ENCODE results near the gene RNF111.

RNF111 gene

DNA sequence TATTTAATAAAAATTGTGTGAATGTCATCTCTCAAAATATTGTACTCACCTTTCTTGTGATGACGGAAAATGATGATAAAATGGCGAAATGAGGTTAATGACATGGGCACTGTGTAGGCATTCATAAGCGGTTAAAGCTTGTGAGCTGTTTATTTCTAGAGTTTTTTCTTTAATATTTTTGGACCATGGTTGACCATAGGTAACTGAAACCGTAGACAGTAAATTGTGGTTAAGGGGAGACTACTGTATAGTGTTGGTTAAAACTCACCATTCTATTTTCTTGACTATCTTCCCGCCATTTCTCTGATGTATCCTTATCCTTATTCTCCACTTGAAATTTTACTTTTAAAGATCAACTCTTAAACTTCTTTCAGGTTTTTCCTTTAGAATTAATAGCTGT, 14.5 kb downstream of the RNF111 start:
- DNase-seq: no peak

DNA sequence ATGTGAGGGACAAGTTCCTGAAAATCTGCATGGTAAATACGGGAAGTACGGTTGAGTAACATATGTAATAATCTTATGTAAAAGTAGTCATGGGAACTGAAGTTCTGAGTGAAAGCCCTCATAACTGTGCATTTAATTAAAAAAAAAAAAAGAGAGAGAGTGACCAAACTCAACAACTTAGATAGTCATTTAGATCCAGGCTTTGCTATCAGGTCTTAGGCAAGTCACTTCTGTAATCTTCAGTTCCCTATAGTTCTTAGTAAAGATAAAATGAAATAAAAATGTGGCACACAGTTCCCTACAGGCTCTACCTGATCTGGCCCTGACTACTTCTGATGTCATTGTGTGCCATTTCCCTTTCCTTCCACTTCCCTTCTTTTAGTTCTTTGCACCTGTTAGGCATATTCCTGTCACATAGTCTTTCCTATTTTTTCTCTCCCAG, 15.0 kb downstream of the RNF111 start:
- DNase-seq: no peak

DNA sequence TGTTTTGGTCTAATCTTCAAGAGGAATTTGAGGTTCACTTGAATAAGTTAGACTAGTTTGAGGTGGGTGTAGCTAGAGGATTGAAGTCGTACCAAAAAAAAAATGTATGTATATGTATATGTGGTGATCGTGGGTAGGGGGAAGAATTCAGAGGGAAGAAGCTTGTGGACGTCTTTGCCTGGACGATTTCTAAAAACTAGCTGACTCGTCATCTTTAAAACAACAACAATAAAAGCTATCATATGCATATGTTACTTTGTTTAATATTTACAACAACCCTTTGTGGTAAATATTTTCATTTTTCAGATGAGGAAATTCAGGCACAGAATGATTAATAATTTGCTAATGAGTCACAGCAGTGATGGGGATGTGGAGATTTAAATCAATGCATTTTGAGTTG, 18.1 kb downstream of the RNF111 start:
- DNase-seq: no peak

DNA sequence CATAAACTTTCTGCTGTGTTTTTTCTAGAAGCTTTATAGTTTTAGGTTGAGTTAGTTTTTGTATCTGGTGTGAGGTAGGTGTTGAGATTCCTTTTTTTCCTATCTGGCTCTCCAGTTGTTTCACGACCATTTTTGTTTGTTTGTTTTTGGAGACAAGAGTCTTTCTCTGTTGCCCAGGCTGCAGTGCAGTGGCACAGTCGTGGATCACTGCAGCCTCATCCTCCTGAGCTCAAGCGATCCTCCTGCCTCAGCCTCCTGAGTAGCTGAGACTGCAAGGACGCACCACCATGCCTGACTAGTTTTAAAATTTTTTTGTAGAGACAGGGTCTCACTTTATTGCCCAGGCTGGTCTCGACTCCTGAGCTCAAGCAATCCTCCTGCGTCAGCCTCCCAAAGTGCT, 20.6 kb downstream of the RNF111 start:
- DNase-seq: no peak

DNA sequence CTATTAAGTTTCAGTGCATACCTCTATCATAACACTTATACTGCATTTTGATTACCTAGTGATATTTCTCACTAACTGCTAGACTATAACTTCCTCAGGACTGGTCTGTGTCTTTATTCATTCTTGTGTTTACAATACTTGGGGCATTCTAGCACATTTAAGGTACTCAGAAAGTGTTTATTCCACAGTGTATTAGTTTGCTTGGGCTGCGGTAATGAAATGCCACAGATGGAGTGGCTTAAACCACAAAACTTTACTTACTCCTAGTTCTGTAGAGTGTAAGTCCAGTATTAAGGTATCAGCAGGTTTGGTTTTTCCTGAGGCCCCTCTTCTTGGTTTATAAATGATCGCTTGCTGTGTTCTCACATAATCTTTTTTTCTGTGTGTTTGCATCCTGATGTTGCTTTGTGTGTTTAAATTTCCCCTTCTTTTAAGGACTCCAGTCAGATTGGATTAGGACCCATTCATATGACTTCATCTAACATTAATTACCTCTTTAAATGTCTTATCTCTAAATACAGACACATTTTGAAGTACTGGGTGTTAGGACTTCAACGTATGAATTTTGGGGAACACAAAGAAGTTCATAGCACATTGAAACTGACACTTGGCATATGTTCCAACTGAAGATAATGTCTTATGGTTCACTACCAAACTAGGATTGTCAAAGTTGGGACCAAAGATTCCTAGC, 23.9 kb downstream of the RNF111 start:
- DNase-seq: no peak

DNA sequence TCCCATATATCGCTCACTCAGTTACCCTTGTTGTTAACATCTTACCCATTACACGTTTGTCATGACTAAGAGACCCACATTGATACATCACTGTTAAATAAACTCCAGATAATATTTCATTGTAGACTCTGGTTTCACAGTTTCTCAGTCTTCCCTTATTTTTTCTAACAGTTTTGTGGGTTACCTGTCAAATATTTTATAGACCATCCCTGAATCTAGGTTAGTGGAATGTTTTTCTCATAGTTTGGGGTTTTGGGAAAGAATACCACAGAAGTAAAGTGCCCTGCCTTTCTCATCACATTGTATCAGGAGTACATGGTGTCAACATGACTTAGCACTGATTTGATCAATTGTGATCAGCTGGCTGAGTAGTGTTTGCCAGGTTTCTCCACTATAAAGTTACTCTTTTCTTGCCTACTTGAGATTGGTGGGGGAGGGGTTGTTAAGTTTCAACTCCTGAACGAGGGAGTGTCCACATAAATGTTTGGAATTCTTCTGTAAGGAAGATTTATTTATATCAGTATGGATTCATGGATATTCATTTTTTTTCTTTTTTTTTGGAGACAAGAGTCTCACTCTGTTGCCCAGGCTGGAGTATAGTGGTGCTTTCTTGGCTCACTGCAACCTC, 25.9 kb downstream of the RNF111 start:
- no peak for DNase-seq

DNA sequence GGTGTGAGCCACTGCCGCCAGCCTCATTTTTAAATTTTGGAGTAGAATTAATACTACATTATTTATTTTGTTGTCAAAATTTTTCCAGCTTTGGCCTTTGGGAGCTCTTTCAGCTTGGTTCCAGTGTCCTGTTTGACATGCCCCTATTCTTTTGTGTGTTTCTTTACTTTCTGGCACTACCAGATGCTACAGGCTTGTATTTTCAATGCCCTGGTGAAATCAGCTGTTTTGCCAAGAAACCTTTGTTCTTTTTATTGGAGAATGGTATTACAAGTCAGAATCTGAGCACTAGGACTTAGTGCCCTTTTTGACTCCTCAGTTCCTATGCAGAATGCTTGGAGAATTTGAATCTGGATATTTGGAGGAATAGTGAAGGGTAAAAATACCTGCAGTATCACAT, 26.6 kb downstream of the RNF111 start:
- no peak for DNase-seq

DNA sequence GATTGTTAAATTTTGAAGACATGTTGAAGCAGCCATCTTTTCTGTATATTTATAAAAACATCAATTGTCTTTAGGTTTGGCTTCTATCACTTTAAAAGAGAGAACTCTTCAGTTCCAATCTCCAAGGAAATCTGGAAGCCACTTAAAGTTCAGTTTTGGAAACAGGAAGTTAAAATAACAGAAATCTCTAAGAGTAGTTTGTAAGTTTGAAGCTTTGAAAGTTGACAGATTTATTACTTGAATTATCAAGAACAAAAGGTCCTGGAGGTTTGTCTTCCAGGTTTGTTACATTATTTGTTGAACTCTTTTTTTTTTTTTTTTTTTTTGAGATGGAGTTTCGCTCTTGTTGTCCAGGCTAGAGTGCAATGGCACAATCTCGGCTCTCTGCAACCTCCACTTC, 30.0 kb downstream of the RNF111 start:
- no peak for DNase-seq

DNA sequence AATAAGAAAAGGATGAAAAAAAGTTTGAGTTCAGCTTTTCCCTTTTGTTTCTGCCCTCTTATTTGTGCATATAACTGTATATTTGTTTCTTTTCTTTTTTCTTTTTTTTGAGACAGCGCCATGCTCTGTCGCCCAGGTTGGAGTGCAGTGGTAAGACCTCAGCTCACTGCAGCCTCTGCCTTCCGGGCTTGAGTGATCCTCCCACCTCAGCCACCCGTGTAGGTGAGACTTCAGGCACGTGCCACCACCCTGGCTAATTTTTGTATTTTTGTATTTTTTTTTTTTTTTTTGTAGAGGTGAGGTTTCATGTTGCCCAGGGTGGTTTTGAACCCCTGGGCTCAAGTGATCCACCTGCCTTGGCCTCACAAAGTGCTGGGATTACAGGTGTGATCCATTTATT, 31.4 kb downstream of the RNF111 start:
- DNase-seq: no peak

DNA sequence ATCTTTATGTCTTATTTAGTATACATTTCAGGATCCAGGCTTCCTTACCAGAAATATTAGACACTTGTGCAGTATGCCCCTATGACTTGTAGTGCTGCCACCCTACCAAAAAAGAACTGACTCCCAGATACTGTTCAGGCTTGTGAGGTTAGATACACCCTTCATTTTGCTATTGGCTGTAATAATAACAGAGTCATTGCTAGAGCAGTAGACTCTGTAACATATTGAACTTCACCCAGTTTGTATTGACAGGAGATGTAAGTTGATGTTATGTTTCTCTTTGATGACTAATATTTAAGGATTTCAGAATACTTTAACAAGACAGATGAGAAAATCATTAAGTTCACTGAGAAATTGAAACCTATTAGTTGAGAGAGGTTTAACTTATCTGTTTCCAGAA, 32.9 kb downstream of the RNF111 start:
- no peak for DNase-seq

DNA sequence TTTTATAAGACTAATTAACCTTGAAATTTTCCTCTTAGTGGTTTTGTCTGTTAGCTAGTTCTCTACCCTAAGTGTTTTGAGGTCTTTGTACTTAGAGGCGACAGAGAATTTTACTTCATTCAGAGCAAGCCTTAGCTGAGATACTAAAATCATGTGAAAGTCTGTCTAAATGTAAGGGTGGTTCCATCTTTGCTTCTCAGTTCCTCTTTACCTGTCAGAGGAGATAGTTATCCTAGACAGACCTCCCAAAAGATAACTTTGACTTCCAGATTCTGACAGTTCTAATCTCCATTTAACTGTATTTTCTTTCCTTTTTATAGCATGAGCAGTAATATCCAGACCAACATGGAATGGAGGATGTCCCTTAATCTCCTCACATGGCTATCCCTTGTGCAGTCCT, 34.7 kb downstream of the RNF111 start:
- no peak for DNase-seq

DNA sequence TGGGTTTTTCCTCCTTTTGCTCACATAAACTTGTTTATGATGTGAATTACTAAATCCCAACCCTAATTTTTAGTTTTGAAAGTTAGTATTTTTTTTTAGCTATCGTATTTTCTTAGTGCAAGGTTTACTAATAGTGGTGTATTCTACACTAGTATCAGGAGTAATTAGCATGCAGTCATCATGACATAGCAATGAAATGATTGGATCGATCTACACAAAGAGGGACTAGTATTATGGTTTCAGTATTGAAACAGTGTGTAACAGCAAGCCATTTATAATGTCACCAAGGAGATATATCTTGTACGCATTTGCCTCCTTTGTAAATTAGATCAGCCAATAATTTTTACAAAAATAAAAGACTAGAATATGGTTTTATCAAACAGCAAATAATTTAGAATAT, 38.7 kb downstream of the RNF111 start:
- no peak for DNase-seq

DNA sequence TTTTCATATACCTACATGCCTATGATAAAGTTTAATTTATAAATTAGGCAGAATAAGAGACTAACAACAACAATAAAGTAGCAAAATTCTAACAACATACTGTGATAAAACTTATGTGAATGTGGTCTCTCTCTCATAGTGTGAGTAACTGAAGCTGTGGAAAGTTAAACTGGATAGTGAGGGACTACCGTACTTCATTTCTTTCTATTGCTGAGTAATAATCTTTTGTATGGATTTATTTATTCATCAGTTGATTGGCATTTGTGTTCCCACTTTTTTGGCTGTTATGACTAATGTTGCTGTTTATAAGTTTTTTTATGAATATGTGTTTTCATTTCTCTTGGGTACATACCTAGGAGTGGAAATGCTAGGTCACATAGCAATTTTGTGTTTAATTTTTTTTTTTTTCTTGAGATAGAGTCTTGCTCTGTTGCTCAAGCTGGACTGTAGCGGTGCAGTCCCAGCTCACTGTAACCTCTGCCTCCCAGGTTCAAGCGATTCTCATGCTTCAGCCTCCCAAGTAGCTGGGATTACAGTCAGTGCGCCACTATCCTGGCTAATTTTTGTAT, 41.0 kb downstream of the RNF111 start:
- no peak for DNase-seq

DNA sequence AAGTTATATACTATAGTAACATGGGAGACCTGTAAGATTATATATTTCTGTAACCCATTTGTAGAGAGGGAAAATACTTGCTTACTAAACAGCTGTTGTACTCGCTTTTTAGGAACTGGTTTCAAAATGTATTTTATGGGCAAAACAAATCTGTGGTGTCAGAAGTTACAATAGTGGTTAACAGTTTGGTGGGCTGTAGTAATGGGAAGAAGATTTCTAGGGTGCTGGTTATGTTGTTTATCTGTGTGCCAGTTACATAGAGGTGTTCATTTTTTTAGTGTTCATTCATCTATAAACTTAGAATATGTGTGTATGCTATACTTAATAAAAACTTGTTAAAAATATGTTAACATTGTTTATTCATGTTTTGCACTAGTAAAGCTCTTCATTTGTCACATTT, 42.1 kb downstream of the RNF111 start:
- DNase-seq: no peak

DNA sequence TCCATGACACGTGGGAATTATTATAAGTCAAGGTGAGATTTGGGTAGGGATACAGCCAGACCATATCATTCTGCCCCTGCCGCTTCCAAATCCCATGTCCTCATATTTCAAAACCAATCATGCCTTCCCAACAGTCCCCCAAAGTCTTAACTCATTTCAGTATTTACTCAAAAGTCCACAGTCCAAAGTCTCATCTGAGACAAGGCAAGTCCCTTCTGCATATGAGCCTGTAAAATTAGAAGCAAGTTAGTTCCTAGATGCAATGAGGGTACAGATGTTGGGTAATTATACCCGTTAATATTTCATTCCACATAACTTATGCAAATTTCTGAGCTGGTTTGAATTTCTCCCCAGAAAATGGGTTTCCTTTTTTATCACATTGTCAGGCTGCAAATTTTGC, 47.7 kb downstream of the RNF111 start:
- no peak for DNase-seq

DNA sequence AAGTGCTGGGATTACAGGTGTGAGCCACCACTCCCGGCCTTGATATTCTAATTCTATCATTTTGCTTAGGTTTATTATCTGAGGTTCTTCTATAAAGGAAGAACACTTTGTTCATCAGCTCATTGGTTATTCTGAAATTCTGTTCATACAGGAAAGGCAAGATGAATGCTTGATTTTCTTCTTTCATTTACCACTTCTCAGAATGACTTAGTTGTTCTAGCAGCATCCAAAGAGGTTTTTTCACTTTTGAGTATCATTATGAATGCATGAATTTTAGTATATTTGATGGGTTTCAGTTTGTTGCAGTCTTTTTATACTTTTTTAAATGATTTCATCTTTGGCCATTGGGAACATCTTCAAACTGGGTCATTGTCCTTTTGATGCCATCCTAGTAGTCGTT, 51.8 kb downstream of the RNF111 start:
- DNase-seq: no peak

DNA sequence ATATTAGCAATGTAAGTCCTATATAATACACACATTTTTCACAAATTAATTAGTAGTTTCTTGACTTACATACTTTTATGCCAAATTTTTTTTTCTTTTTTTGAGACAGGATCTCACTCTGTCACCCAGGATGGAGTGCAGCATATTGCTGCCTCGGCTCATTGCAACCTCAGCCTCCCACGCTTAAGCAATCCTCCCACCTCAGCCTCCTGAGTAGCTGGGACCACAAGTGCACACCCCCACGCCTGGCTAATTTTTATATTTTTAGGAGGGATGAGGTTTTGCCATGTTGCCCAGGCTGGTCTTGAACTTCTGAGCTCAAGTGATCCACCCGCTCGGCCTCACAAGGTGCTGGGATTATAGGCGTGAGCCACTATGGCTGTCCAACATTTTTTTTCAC, 54.6 kb downstream of the RNF111 start:
- DNase-seq: no peak

DNA sequence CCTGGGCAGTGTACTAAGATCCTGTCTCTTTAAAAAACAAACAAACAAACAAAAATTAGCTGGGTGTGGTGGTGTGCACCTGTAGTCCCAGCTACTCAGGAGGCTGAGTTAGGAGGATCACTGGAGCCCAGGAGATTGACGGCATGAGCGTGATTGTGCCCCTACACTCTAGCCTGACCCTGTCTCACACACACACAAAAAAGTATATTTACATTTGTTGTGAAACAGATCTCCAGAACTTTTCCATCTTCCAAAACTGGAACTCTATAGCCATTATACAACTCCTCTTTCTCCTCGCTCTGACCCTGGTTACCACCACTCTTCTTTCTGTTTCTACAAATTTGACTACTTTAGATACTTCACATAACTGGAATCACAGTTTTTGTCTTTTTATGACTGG, 61.4 kb downstream of the RNF111 start:
- no peak for DNase-seq

DNA sequence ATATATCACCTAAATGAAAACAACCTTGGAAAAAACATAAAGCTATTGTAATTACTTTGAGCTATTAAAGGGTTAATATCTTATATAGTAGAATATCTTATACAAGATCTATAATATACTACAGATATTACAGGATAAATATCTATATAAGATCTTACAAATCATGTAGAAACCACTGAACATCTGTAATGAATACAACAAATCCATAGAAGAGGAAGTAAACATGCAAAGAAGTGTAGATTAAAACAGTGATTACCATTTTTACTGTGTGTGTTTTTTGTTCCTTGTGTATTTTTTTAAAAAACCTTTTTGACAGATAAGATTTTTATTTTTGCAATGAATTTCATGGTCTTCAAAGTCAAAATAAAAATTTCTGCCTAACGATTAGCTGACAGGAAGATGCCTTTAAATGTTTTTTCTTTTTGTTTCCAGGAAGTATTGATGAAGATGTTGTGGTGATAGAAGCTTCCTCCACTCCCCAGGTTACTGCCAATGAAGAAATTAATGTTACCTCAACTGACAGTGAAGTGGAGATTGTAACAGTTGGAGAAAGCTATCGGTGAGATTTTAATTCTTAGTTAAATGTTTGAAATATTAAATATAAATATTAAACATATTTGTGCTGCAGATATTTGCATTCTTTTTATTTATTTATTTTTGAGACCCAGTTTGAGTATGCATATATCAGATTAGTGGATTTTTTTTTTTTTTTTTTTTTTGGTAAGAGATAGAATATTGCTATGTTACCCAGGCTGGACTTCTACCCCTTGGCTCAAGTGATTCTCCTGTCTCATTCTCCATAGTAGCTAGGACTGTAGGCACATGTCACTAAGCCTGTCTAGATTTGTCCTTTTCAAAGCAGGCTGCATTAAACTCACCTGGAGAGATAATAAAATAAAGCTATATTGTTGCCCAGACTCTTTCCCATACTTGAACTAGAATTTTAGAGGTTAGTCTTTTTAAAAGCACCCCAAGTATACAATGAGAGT, 64.7 kb downstream of the RNF111 start:
- DNase-seq: no peak

DNA sequence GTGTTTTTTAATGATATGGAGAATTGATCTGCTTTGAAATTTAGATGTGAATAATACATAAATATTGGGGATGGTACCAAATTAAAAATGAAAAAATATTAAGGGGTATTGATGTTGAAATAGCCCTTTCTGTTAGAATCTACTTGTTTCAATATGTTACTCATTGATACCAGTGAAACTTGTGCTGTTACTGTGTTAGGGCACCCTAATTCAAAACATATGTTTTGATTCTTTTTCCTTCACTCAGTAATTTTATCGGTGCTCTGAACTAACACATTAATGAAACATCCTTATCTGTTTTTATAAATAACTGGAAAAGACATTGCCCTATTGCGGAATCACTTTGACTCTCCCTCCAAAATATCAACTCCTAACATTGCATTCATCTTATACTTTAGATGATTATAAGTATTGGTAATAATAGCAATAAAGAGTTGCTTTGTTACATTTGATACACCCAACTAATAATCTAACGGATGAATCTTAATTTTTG, 65.5 kb downstream of the RNF111 start:
- no peak for DNase-seq

DNA sequence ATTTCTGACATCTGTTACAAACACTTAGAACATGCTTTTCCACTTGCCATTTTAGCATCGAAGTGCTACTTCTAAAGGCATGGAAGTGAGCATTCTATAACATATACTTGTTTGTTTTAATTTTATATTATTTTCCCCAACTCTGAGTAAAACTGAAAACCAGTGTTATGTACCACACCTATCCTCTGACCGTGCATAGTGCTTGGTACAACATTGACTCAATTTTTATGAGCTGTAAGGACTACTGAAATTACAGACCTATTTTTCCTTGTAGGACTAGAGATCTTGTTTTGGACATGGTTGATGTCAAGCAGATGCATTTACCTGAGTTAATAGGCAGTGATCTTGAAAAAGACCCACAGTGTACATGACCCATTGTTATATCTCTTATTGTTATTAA, 66.0 kb downstream of the RNF111 start:
- DNase-seq: no peak

DNA sequence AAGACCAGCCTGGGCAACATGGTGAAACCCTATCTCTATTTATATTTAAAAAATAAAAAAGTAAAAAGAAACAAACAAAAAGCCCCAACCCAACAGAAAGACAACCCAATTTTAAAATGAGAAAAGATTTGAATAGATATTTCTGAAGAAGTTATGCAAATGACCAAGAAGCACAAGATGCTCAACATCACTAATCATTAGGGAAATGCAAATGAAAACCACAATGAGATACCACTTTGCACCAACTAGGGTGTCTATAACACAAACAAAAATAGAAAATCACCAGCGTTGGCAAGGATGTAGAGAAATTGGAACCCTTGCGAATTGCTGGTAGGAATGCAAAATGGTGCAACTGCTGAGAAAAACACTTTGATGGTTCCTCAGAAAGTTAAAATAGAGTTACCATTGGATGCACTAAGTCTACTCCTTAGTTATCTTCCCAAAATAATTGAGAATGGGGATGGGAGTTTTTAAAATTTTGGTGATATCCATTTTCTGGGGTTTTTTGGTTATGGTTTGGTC, 71.7 kb downstream of the RNF111 start:
- no peak for DNase-seq

DNA sequence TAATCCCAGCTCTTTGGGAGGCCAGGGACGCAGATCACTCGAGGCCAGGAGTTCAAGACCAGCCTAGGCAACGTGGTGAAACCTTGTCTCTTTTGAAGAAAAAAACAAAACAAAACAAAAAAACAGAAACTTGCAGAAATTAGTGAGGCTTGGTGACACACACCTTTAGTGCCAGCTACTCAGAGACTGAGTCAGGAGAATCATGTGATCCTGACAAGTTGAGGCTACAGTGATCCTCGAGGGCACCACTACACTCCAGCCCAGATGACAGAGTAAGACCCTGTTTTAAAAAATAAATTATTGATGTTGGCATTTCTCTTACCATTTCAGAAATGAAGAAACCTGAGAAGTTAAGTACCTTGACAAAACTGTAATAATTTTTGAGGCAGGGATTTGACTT, 72.9 kb downstream of the RNF111 start:
- no peak for DNase-seq
